Ovary (tissue), 9 donors: ENCODE measurements around the gene SEC14L1. TPM values are rescaled to one million over a fixed set of nuclear protein-coding genes. Genes with fewer than 3 reads are reported as not detected.

Experiments
- DNase-seq, 5 donors: peaks; one replicate each; pipeline ENCODE4 v3.0.0-alpha.2; 2019 to 2020
- H3K27ac ChIP-seq, 2 donors: fragments of 200-600 bp; one replicate each; pipeline versions ENCODE4 v1.5.1 to v1.8.0; 2019 to 2022
- H3K27me3 ChIP-seq: fragments of 200-600 bp; one replicate; pipeline ENCODE4 v1.8.0; 2022
- H3K36me3 ChIP-seq: fragments of 200-600 bp; sonication (generic); one replicate; pipeline ENCODE4 v1.5.1; 2019
- H3K4me1 ChIP-seq: one replicate; pipeline ENCODE4 v1.8.1; 2013; ENCODE audit warnings: mild to moderate bottlenecking, moderate library complexity; ENCODE audit not compliant: insufficient read depth
- H3K4me3 ChIP-seq: fragments of 200-600 bp; sonication (generic); one replicate; pipeline ENCODE4 v1.5.1; 2017
- H3K9me3 ChIP-seq, 2 donors: fragments of 200-600 bp in 1 of 2; sonication (generic) in 1 of 2; one replicate each; pipeline versions ENCODE4 v1.5.1 to v1.8.1; 2013 to 2019; ENCODE audit warnings: mild to moderate bottlenecking in 1 of 2, moderate library complexity in 1 of 2
- CTCF ChIP-seq, 3 donors: fragments of 450-650 bp in 2 of 3; fragments of 200-600 bp in 1 of 3; IDR thresholded peaks; one replicate each; pipeline versions ENCODE4 v1.5.1 to v1.8.0; 2016 to 2022; ENCODE audit warnings: antibody characterized with exemption in 3 of 3, mild to moderate bottlenecking in 1 of 3
- EP300 ChIP-seq: sonication (generic); formaldehyde crosslinking; IDR thresholded peaks from one replicate; pipeline ENCODE4 v1.6.1; 2017; ENCODE audit warnings: antibody characterized with exemption
- POLR2A ChIP-seq: fragments of 450-650 bp; IDR thresholded peaks from one replicate; pipeline ENCODE4 v1.6.1; 2017; ENCODE audit warnings: antibody characterized with exemption, mild to moderate bottlenecking, moderate library complexity
- WGBS, 3 donors: extraction: QIAGEN DNeasy Blood & Tissue Kit in 1 of 3; methylation state at CpG; one replicate each; pipeline versions ENCODE4 v1.1.5 to v1.1.7; 2013 to 2017; 5-methylcytosine and 5-hydroxymethylcytosine counted together
- intact Hi-C, 4 donors: fragments of 100-400 bp; cut with DNase I; formaldehyde crosslinking; loops; one replicate each; pipeline versions ENCODE4 v1.11.0 to v1.15.1; 2022 to 2023
- polyA plus RNA-seq, 2 donors: library from polyadenylated mRNA; stranded (reverse); fragments of 200-250 nt in 1 of 2; fragments of 350-450 nt in 1 of 2; fragmentation: Illumina TruSeq in 1 of 2; extraction: RNeasy Lipid Tissue Mini Kit (QIAGEN cat#74804) in 1 of 2; gene quantifications; one replicate each; pipeline ENCODE4 v1.2.3, GENCODE V29; 2013 to 2014
- total RNA-seq, 7 donors: library from RNA; depleted of rRNA in 2 of 7; stranded (reverse); fragments of >200 nt in 2 of 7; fragmentation: NEBNext Ultra II Directional in 3 of 7; extraction: Animal tissue kit (Norgen Biotek cat#: 25700) in 3 of 7; gene quantifications; one replicate each; pipeline versions ENCODE4 v1.1.0 to v1.2.4, GENCODE V29; 2016 to 2023
- donor health status: DM: no; HTN: no; CAD: no; lungs with moderate emphysema.
- donor health status: DM: no; HTN: no; CAD: no.
- donor health status: Bipolar disorder and iron deficiency.
- donor health status: DM: yes; HTN: yes; CAD: no.
- donor health status: DM: no; HTN: no; CAD: no.
- donor health status: DM: yes; HTN: yes; CAD: no.

The SEC14L1 gene
- total and polyA plus RNA-seq, 9 donors = 29.1 to 78.7 (median 53.7) TPM

DNA sequence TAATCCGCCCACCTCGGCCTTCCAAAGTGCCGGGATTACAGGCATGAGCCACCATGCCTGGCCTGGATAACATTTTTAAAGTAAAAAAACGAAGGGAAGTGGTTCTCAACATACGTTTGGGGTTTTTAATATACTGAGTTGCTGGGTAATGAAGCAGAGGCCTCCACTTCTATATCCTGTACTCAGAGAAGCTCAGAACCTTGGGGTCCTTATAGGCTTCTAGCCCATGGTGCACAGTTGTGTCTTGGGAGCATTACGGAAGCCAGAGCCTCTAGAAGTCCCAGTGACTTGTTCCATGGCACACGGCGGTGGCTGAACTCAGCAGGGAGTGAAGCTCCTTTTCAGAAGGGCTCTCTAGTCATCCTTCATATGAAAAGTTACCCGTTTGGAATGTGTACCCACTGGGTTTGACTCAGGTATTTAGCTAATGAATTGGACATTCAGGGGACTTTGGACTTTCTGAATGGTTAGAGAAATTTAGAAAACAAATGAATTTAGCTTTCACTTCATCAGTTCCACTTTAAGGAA, 67.0 kb downstream of the SEC14L1 start:
- DNase-seq = no peak
- Histone ChIP-seq H3K27me3 (no peaks in the 10 kb centered on the region), H3K36me3 (no peaks in the 10 kb centered on the region), H3K27ac (no peak overlapping the region), H3K4me1 (no peaks in the 10 kb centered on the region), H3K9me3 (no peaks in the 10 kb centered on the region), H3K4me3 (no peak overlapping the region)
- WGBS, 3 donors = 84 to 89% (median 86%) methylated on average over 9 of the region's 9 CpGs
- TF ChIP-seq EP300 = no peak
- no peak for TF ChIP-seq POLR2A
- no peak for TF ChIP-seq CTCF (IDR thresholded peaks at IDR 0.05)
- intact Hi-C loops = loop anchor here in 2 of 4 donors (2.0 to 5.0 kb wide), 2 partner anchors 110 to 111 kb away; no protein-coding TSS in a partner anchor

- DNase-seq = peak in 3 of 5 donors; percentile 21 to 45 (median 44)
- WGBS, 3 donors = 46 to 55% (median 49%) methylated on average over 16 of the region's 16 CpGs
- H3K27ac ChIP-seq = no peak overlapping the region
Observed at GRCh38 chr17:77208217-77208808, 67.5 kb downstream of the SEC14L1 start.

GRCh38 chr17:77208856-77209255, 68.1 kb downstream of the SEC14L1 start:
- WGBS, 3 donors = 71 to 75% (median 75%) methylated on average over 3 of the region's 3 CpGs
- intact Hi-C loops = loop anchor here in 1 of 4 donors (5.0 kb wide), 1 partner anchor 112 kb away; no protein-coding TSS in a partner anchor
- no peak for DNase-seq
- Histone ChIP-seq H3K9me3 (no peaks in the 10 kb centered on the region), H3K27ac (no peak overlapping the region), H3K4me3 (no peak overlapping the region), H3K4me1 (no peaks in the 10 kb centered on the region), H3K36me3 (no peaks in the 10 kb centered on the region), H3K27me3 (no peaks in the 10 kb centered on the region)
- TF ChIP-seq EP300 (no peak), CTCF (IDR thresholded peaks at IDR 0.05) (no peak), POLR2A (no peak)

More at GRCh38 chr17:77208217-77208808, 67.5 kb downstream of the SEC14L1 start:
- H3K4me3 ChIP-seq = no peak overlapping the region
- no peaks in the 10 kb centered on the region for H3K9me3 ChIP-seq
- no peaks in the 10 kb centered on the region for H3K27me3 ChIP-seq
- no peaks in the 10 kb centered on the region for H3K4me1 ChIP-seq
- peak in 1 of 3 donors; percentile 19 for TF ChIP-seq CTCF (IDR thresholded peaks at IDR 0.05)
- TF ChIP-seq POLR2A = no peak
- intact Hi-C loops = loop anchor here in 1 of 4 donors (5.0 kb wide), 1 partner anchor 111 kb away; no protein-coding TSS in a partner anchor
- H3K36me3 ChIP-seq = no peaks in the 10 kb centered on the region

DNA sequence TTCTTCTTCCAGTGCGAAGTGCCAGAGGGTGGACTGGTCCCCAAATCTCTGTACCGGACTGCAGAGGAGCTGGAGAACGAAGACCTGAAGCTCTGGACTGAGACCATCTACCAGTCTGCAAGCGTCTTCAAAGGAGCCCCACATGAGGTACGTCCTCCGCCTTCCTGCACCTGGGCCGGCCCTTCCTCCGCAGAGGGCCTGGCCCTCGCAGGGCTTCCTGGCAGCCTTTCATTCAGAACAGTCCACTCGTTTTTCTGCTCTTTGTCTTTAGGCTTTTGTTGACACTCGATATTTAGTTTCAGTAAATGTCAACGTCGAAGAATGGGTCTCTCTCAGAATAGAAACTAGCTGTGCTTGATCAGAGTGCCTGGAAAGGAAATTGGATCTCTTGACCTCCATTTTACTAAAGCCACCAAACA, 68.6 kb downstream of the SEC14L1 start:
- intact Hi-C loops = loop anchor here in 1 of 4 donors (5.0 kb wide), 1 partner anchor 112 kb away; no protein-coding TSS in a partner anchor

More for the DNA sequence above, 68.6 kb downstream of the SEC14L1 start:
- no peaks in the 10 kb centered on the region for H3K4me1 ChIP-seq
- H3K9me3 ChIP-seq = no peaks in the 10 kb centered on the region
- H3K27ac ChIP-seq = no peak overlapping the region
- H3K27me3 ChIP-seq = no peaks in the 10 kb centered on the region
- no peak for DNase-seq
- WGBS, 3 donors = 76 to 85% (median 82%) methylated on average over 13 of the region's 13 CpGs
- no peaks in the 10 kb centered on the region for H3K36me3 ChIP-seq
- no peak overlapping the region for H3K4me3 ChIP-seq
- TF ChIP-seq EP300 (no peak), POLR2A (no peak), CTCF (IDR thresholded peaks at IDR 0.05) (no peak)
